GM20431 (cell line): ENCODE data around the gene HNRNPUL1.

Experiments used
- in situ Hi-C: fragments of 300-500 bp; cut with MseI, MboI; formaldehyde crosslinking; loops from one replicate; pipeline ENCODE4 v1.15.0; 2020; ENCODE audit warnings: low sequenced_read_pairs; ENCODE audit not compliant: unreplicated experiment

HNRNPUL1 gene

GRCh38 chr19:41307090-41307875 is 43.1 kb downstream of the HNRNPUL1 start:
- in situ Hi-C loops, result loop anchor here (10.0 kb wide), 1 partner anchor 102 kb away; no protein-coding TSS in a partner anchor

DNA sequence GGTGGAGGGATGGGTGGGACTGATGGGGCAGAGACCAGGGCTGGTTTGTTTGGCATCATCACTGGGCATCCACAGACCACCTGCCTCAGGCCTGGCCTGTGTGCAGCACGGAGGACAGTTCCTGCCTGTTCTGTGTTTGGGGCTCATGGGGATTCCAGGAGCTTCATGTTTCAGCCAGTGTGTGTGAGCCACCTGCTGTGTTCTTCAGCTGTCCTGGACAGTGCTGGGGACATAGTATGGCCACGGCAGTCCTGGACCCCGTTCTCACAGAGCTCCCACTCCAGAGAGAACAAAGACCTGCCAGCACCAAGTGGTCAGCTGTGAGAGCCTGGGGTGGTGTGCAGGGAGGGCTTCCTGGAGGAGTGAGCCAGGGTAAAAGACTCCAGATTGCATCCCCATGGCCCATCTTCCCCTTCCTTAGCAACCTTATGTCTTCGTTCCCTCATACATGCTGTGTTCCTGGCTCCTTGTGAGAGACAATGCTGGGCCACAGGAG is 43.8 kb downstream of the HNRNPUL1 start:
- in situ Hi-C loops, result loop anchor here (10.0 kb wide), 1 partner anchor 103 kb away; no protein-coding TSS in a partner anchor

DNA sequence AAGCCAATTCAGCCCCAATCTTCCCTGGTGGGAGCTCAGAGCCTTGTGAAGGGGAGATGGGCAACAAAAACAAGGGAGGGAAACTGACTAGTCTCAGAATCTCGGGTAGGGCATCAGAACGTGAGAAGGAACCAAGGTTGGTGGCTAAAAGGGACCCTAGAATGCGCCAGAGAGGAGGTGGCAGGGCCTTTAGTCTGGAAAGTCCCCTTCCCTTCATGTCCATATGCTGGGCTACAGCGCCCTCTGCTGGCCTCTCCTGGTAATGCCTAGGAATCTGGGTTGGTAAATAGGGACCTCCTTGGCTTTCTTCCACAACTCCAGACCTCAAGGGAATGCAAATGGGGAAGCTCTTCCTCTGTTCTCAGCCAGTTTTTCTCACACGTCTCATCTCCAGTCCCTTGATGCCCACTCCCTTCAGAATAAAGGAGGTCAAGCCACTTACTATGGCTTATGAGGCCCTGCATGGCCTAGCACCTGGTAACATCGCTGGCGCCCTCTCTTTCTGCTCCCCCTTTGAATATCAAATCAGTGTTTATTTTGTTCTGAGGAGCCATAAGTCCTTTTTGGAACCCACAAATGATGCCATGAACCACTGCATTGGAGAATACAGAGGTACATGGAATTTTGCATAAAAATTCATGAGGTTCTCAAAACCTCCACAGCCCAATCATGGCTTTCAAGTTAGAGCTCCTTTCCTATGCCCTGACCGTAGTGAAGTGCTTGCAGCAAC is 44.4 kb downstream of the HNRNPUL1 start:
- in situ Hi-C loops, result loop anchor here (10.0 kb wide), 1 partner anchor 104 kb away; no protein-coding TSS in a partner anchor

GRCh38 chr19:41309180-41310032 is 45.2 kb downstream of the HNRNPUL1 start:
- in situ Hi-C loops, result loop anchor here (10.0 kb wide), 1 partner anchor 105 kb away; no protein-coding TSS in a partner anchor

- in situ Hi-C loops, result no loop called here
These were observed 46.1 kb downstream of the HNRNPUL1 start, which contains the start of gene CCDC97 for GRCh38 chr19:41310033-41310831. CCDC97 (plus strand) TSS chr19:41310172; CDS start chr19:41310311, 139 bp downstream.

GRCh38 chr19:41311072-41311471 is 46.9 kb downstream of the HNRNPUL1 start:
- in situ Hi-C loops, result no loop called here

GRCh38 chr19:41311613-41312012 is 47.4 kb downstream of the HNRNPUL1 start:
- in situ Hi-C loops, result no loop called here

- in situ Hi-C loops, result no loop called here
These were observed 52.2 kb downstream of the HNRNPUL1 start for GRCh38 chr19:41316306-41316920.

DNA sequence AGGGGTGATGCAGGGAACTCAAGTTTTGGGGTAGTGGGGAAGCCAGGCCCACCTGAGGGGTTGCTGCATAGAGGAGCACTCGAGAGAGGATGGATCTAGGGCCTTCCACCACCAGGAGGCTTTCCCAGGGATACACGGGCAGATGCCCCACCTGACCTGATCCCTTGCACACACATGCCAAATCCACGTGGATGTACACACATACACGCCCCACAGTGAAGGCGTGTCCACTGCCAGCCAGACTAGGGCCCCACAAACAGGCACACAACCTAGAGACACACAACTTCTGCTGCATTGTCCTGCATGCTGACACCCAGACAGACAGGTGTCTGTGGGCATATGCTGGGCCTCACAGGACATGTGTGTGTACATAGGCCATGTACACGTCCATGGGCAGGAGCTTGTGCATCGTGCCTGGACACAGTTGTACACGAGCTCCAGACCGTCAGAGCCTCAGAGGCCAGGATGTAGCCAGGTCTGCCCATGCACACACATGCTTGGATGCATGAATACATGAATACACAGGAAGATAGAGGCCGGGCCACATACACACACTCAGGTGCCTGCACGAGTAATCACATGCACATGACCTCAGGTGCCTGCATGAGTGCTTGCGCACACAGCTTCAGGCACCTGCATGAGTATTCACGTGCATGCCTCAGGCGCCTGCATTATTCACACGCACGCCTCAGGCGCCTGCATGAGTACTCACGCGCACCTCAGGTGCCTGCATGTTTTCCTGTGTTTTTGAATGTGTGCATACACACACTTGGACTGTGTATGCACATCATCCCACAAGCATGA is 54.7 kb downstream of the HNRNPUL1 start:
- in situ Hi-C loops, result no loop called here

DNA sequence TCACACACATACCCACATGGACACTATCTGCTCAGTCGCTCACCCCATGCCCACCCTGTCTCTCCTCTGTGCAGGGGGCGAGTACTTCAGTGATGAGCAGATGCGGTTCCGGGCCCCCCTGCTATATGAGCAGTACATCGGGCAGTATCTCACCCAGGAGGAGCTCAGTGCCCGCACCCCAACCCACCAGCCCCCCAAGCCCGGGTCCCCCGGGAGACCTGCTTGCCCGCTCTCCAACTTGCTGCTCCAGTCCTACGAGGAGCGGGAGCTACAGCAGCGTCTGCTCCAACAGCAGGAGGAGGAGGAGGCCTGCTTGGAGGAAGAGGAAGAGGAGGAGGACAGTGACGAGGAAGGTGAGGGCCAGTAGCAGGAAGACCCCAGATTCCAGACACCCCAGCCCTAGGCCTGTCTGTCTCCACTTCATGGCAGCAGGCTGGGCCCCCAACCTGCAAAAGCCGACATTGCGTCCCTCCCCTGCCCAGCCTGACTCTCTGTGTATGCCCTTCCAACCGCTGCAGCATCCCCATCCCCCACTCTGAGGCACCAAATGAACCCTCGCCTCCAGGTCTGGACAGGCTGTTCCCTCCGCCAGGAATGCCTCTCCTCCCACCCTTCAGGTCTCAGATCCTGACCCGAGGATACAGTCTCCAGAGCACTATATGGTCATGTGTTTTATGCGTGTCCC is 55.5 kb downstream of the HNRNPUL1 start:
- in situ Hi-C loops, result no loop called here

DNA sequence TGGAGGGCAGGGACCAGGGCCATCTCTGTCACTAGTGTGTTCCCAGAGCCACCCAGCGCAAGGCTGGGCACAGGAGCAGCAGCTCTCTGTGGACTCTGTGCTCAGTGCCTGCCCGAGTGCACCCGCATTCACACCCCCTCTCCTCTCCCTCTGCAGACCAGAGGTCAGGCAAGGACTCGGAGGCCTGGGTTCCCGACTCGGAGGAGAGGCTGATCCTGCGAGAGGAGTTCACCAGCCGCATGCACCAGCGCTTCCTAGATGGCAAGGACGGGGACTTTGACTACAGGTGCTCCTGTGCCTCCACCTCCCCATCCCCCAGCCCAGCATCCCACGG is 56.0 kb downstream of the HNRNPUL1 start:
- in situ Hi-C loops, result no loop called here

GRCh38 chr19:41320568-41320967 is 56.4 kb downstream of the HNRNPUL1 start:
- in situ Hi-C loops, result no loop called here

DNA sequence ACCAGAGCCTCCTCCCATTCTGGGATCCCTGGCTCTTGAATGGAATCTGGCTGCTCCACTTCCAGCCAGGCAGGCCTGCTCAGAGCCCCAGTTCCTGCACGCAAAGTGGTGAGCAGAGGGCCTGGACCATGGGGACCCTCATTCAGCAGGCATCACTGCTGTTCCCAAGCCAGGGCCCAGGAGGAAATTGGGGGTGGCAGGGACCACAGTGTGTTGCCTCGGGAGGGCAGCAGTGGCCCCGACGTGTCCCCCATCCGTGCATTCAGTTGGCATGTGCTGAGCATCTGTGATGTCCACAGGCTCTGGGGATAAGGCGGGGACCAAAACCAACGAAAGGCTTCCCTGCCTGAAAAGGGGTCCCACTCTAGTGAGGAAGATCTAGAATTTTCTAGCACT is 57.0 kb downstream of the HNRNPUL1 start:
- in situ Hi-C loops, result no loop called here

GRCh38 chr19:41321600-41322270 is 57.6 kb downstream of the HNRNPUL1 start:
- in situ Hi-C loops, result no loop called here

DNA sequence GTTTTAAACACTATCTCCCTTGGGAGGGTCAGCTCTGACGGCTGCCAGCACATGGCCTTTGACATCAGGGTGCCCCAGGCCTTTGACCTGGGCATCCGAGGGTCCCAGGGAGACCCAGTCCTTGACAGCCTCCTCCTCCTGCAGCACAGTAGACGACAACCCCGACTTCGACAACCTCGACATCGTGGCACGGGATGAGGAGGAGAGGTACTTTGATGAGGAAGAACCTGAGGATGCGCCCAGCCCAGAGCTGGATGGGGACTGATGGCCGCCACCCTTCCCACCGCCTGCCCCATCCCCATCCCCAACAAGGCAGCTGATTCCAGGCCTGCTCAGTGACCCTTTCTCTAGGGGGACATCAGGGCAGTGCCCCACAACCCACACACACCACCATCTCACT is 58.3 kb downstream of the HNRNPUL1 start:
- in situ Hi-C loops, result no loop called here

DNA sequence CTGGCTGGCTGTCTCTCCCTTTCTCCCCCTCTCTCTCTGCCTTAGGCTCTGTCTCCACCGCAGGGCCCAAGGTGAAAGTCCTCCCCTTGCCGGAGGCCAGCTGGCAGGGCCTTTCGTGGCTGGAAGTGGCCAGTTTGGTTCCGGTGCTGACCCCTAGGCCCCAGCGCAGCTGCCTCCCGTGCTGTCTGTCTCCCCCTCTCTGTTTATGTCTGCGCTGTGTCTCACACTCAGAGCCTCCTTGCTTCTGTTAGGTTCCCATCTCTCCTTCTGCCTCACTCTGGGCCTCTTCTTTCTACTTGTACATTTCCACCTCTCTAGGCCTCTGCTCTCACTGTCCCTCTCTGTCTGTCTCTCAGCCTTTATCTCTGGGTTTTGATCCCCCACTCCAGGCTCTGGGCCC is 58.9 kb downstream of the HNRNPUL1 start:
- in situ Hi-C loops, result no loop called here
